ENCODE data around the gene TMEM59.

DNA sequence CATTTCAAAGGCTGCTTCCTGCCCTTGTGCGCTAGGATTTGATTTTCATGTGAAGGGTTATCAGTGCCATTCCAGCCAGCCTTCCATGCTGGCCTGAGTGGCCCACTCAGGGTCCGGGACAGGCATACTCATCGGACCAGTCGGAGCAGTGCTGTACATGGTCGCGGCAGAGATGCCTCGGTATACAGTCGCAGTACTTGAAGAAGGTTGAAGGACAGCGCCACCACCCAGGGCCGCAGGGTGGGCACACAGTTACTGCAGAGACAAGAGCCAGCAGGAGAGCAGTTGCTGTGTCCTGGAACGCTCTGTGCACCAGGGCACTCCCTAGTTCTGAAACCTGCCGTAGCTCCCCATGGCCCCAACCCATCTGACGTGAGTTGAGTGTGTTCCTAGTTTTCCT, 44.1 kb downstream of the TMEM59 start:
- TF ChIP-seq, protein P1, sequence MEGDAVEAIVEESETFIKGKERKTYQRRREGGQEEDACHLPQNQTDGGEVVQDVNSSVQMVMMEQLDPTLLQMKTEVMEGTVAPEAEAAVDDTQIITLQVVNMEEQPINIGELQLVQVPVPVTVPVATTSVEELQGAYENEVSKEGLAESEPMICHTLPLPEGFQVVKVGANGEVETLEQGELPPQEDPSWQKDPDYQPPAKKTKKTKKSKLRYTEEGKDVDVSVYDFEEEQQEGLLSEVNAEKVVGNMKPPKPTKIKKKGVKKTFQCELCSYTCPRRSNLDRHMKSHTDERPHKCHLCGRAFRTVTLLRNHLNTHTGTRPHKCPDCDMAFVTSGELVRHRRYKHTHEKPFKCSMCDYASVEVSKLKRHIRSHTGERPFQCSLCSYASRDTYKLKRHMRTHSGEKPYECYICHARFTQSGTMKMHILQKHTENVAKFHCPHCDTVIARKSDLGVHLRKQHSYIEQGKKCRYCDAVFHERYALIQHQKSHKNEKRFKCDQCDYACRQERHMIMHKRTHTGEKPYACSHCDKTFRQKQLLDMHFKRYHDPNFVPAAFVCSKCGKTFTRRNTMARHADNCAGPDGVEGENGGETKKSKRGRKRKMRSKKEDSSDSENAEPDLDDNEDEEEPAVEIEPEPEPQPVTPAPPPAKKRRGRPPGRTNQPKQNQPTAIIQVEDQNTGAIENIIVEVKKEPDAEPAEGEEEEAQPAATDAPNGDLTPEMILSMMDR (IDR thresholded peaks at IDR 0.05) = no peak
- TF ChIP-seq ZFX (IDR thresholded peaks at IDR 0.05; ENCODE audit: borderline replicate concordance) = no peak
